Measurements from ENCODE around the gene NBEAL1.
"Not testable (repeated sequence)": the region's sequence is repeated elsewhere in the genome, so short reads cannot be mapped to it uniquely, and the experiment has no call there.

Gene NBEAL1

GRCh38 chr2:203039211-203039610 is 24.5 kb downstream of the NBEAL1 start:
- not testable (repeated sequence) for DNase-seq (ENCODE audit: low spot score)

- DNase-seq (ENCODE audit: low spot score): no peak
Observed at GRCh38 chr2:203040966-203041521, 26.4 kb downstream of the NBEAL1 start.

- no peak for DNase-seq (ENCODE audit: low spot score)
Observed at GRCh38 chr2:203042178-203042577, 27.5 kb downstream of the NBEAL1 start.

GRCh38 chr2:203043226-203043625 is 28.6 kb downstream of the NBEAL1 start:
- DNase-seq (ENCODE audit: low spot score): no peak

- DNase-seq (ENCODE audit: low spot score): no peak
Observed at GRCh38 chr2:203045867-203046266, 31.2 kb downstream of the NBEAL1 start.

- DNase-seq (ENCODE audit: low spot score): no peak
Observed at GRCh38 chr2:203052539-203052938, 37.9 kb downstream of the NBEAL1 start.

GRCh38 chr2:203059567-203060240 is 45.0 kb downstream of the NBEAL1 start:
- no peak for DNase-seq (ENCODE audit: low spot score)

GRCh38 chr2:203061346-203061745 is 46.7 kb downstream of the NBEAL1 start:
- DNase-seq (ENCODE audit: low spot score): no peak

GRCh38 chr2:203062126-203062525 is 47.5 kb downstream of the NBEAL1 start:
- no peak for DNase-seq (ENCODE audit: low spot score)

GRCh38 chr2:203066519-203067091 is 51.9 kb downstream of the NBEAL1 start:
- not testable (repeated sequence) for DNase-seq (ENCODE audit: low spot score)

GRCh38 chr2:203070701-203071100 is 56.0 kb downstream of the NBEAL1 start:
- no peak for DNase-seq (ENCODE audit: low spot score)

GRCh38 chr2:203071148-203071547 is 56.5 kb downstream of the NBEAL1 start:
- DNase-seq (ENCODE audit: low spot score): no peak

GRCh38 chr2:203072371-203072770 is 57.7 kb downstream of the NBEAL1 start:
- DNase-seq (ENCODE audit: low spot score): no peak

- DNase-seq (ENCODE audit: low spot score): no peak
Observed at GRCh38 chr2:203077451-203077850, 62.8 kb downstream of the NBEAL1 start.

- no peak for DNase-seq (ENCODE audit: low spot score)
Observed at GRCh38 chr2:203080447-203081045, 65.9 kb downstream of the NBEAL1 start.

- DNase-seq (ENCODE audit: low spot score): no peak
Observed at GRCh38 chr2:203083328-203083727, 68.7 kb downstream of the NBEAL1 start.

- DNase-seq (ENCODE audit: low spot score): not testable (repeated sequence)
Observed at GRCh38 chr2:203086381-203086780, 71.7 kb downstream of the NBEAL1 start.

GRCh38 chr2:203090721-203091120 is 76.0 kb downstream of the NBEAL1 start:
- not testable (repeated sequence) for DNase-seq (ENCODE audit: low spot score)

GRCh38 chr2:203097735-203098134 is 83.1 kb downstream of the NBEAL1 start:
- DNase-seq (ENCODE audit: low spot score): no peak

GRCh38 chr2:203102357-203102756 is 87.7 kb downstream of the NBEAL1 start:
- DNase-seq (ENCODE audit: low spot score): not testable (repeated sequence)

GRCh38 chr2:203104273-203104672 is 89.6 kb downstream of the NBEAL1 start:
- no peak for DNase-seq (ENCODE audit: low spot score)

GRCh38 chr2:203105996-203106395 is 91.3 kb downstream of the NBEAL1 start:
- no peak for DNase-seq (ENCODE audit: low spot score)

- DNase-seq (ENCODE audit: low spot score): not testable (repeated sequence)
Observed at GRCh38 chr2:203110496-203110895, 95.8 kb downstream of the NBEAL1 start.
